Measurements from ENCODE around the gene SBK2. TPM values are rescaled to one million over a fixed set of nuclear protein-coding genes. Genes with fewer than 3 reads are reported as not detected.

SBK2 gene
- total and polyA plus RNA-seq, 9 of the 15 experiments (the other 6 are each of a cell fraction or from before 2014, with no cell fraction given) = not detected

- TF ChIP-seq CHD7 (IDR thresholded peaks at IDR 0.05; ENCODE audit: low read depth, low read length) = no peak
- TF ChIP-seq ZBTB33 (CRISPR knock-in tag; IDR thresholded peaks at IDR 0.05) = peak; percentile 96
- no peak for TF ChIP-seq ZNF518B (CRISPR knock-in tag; IDR thresholded peaks at IDR 0.05)
- no peak for TF ChIP-seq ZBTB8A (IDR thresholded peaks at IDR 0.05; ENCODE audit: partially characterized antibody)
- peak; percentile 59; the same call in 1 of the 2 replicates for TF ChIP-seq E2F4 (CRISPR knock-in tag; IDR thresholded peaks at IDR 0.05; ENCODE audit: low read depth)
- TF ChIP-seq NRF1 (conservative IDR thresholded peaks at IDR 0.05 in 1 of 2, IDR thresholded peaks at IDR 0.05 in 1 of 2) = peak in 1 of 2 experiments; percentile 36; a peak in 1 of 4 replicates
Measured at GRCh38 chr19:55526216-55527196, 10.4 kb downstream of the SBK2 start (continued).
